SK-N-MC (cell line): Measurements from ENCODE around the gene JAZF1.

Source experiments
- EZH2 ChIP-seq: fragments of 200-600 bp; sonication (generic); IDR thresholded peaks from one replicate; pipeline ENCODE4 v1.6.1; 2017; ENCODE audit warnings: antibody characterized with exemption
- FOXP2 ChIP-seq: optimal IDR thresholded peaks from 2 replicates; pipeline ENCODE3; 2011; ENCODE audit warnings: mild to moderate bottlenecking, moderate library complexity; ENCODE audit not compliant: insufficient read depth; ENCODE audit errors: extremely low read length, control extremely low read depth
- POLR2AphosphoS5 ChIP-seq: IDR thresholded peaks from 2 replicates; pipeline ENCODE4 v1.6.1; 2012; ENCODE audit warnings: mild to moderate bottlenecking, low read depth, low read length, borderline replicate concordance

DNA sequence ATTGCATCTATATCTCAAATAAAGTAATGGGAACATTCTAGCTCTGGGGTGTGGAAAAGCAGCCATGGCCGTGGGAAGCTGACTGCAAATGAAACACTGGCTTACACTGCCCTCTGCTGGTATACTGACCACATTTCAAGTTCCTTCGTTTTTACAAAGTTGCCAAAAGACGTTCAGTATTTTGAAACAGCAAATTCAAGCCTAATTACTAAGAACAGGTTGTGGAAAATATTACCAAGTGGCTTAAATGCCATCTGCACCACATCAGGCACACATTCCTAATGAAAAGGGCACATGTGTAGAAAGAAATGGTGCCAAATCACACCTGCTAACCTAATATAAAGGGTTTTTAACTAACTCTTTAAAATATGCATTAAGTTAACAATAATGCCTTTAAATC, 83.9 kb downstream of the JAZF1 start:
- TF ChIP-seq POLR2AphosphoS5 (no peak), EZH2 (no peak), FOXP2 (no peak)
